Stimulated activated CD8-positive, alpha-beta memory T cell treated with anti-CD3 and anti-CD28 coated beads, Interleukin-4, amount 100 ng/mL, for 24 hours (primary cell): ENCODE data around the gene FCER1G.

ENCODE experiments used
- DNase-seq: peaks from one replicate; pipeline ENCODE4 v3.0.0-alpha.2; 2020; ENCODE audit warnings: low read depth

Gene FCER1G

GRCh38 chr1:161188381-161188780 lies 26.7 kb upstream of the FCER1G start:
- no peak for DNase-seq

- DNase-seq = no peak
These were observed 26.1 kb upstream of the FCER1G start for GRCh38 chr1:161189036-161189435.

GRCh38 chr1:161190962-161191521 lies 24.1 kb upstream of the FCER1G start:
- no peak for DNase-seq

DNA sequence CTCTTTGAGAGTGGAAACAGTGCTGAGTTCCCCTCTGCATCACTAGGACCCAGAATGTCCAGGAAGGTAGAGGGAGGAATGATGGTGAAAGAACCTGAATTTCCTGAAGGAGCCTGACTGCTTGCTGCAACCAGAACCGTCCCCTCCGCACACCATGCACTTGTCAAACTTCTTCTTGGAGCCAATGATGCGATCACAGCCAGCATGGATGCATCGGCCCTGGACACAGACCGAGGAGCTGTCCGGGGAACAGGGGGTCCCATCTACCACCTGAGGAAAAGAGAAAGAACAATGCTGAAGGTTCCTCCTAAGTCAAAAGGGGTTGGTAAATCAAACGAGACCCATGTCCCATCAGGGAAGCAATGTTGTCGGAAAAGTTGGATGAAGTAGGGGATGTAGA lies 23.1 kb upstream of the FCER1G start:
- DNase-seq = no peak

GRCh38 chr1:161192476-161193465 lies 22.3 kb upstream of the FCER1G start:
- peak; percentile 36 for DNase-seq

- no peak for DNase-seq
These were observed 21.4 kb upstream of the FCER1G start for GRCh38 chr1:161193561-161194235.

DNA sequence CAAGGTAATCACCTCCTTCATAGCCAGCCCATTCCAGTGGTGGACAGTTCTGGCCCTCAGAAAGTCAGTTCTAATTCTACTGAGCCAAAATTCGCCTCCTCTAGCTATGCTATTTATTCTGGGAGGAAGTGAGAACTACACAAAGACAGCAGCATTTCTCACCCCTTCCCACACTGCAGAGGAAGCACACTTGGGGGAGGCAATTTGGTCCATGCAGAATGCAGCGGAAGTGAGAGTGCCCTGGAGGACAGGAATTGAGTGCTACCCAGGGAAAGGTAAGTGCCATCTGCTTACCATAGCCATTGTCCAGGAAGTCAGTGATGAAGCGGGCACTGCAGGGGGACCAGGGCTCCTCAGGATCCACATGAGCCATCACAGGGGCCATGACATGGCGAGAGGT lies 19.9 kb upstream of the FCER1G start:
- DNase-seq = no peak

DNA sequence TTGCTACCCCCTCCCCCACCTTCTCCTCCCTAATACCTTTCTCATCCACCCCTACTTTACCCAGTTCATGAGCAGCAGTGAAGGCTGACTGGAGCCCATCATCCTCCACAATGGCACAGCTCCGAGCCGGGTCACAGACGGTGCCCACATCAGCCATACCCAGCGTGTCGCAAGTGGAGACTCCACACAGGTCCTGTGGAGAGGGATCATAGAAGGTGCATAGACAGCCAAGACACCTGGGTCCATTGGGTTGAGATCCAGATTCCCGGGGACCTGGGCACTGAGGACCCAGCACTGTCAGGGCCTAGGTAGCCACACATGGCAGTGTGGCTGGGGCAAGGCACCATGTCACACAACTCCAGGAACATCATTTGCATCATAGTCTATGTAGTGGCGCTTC lies 19.0 kb upstream of the FCER1G start:
- no peak for DNase-seq

DNA sequence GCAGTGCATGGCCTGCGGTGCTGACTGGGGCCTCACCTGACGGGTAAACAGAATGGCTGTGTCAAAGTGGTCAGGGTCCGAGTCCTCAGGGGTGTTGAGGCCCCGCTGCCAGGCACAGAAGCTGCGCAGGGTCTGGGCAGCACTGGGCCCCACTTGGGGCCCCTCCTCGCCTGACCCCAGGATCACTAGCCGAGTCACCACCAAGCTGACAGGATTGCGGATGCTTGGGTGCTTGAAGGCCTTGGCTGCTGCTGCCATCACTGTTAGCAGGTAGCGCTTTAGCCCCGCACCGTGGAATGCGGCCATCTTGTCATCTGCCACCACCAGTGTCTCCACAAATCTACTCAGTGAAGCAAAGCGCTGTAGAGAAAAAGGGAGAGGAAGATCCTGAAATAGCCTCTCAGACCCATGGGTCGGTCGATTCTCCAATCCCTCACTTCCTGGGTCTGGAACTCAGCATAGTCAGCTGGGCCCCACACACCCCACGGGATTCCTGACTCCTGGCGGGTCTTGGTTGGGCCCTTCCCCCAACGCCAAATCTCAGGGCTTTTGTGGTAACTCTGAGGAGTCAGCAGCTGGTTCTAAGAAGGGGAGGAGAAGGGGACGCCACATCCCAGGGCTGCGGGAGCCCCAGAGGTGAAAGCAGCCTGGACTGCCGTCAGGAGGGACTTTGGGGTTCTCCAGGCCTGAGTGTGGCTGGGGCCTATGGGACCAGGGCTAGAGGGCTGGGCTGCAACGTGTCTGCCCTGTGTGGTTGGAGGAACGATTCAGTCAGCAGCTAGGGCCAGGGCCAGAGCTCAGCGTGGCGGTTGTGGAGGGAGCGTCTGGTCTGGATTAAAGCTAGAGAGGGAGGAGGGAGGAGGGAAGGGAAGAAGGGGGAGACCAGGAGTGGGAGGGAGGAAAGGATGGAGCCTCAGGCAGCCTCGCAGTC lies 18.3 kb upstream of the FCER1G start:
- DNase-seq = no peak

GRCh38 chr1:161197560-161198193 lies 17.4 kb upstream of the FCER1G start:
- DNase-seq = no peak

DNA sequence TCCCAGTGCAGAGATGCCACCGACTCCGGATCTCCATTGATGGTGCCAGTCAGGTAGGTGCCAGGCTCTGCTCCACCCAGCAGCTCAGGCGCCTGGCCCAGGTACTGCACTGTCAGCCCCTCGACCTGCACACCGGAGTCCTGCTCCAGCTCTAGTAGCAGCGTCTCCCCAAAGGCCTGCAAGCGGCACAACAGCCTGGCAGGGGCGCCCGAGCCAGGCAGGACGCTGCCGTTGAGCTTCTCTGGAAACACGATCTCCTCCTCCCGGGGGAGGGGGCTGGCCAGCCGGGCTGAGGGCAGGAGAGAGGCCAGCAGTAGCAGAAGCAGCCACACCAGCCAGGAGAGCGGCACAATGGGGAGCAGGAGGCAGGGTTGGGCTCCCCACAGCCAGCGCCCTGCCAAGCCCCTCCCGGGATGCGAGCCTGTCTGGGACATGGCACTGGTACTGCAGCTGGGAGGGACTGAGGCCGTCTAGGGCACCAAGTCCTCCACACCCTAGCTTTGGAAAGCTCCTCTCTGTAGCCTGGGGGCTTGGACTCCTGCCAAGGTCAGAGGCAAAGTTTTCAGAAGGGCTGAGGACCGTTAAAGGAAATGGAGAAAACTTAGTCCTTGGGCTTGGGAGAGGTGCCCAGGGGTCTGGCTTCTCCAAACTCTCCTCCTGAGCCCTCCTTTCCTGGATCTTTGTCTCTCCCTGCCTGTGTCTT lies 16.8 kb upstream of the FCER1G start:
- no peak for DNase-seq

- no peak for DNase-seq
These were observed 16.1 kb upstream of the FCER1G start, which contains the start of gene ADAMTS4 for GRCh38 chr1:161198897-161199431. ADAMTS4 (minus strand) TSS chr1:161199054; CDS start chr1:161198627, 427 bp downstream.

GRCh38 chr1:161199506-161200139 lies 15.5 kb upstream of the FCER1G start:
- no peak for DNase-seq

GRCh38 chr1:161200421-161200991 lies 14.6 kb upstream of the FCER1G start:
- no peak for DNase-seq

DNA sequence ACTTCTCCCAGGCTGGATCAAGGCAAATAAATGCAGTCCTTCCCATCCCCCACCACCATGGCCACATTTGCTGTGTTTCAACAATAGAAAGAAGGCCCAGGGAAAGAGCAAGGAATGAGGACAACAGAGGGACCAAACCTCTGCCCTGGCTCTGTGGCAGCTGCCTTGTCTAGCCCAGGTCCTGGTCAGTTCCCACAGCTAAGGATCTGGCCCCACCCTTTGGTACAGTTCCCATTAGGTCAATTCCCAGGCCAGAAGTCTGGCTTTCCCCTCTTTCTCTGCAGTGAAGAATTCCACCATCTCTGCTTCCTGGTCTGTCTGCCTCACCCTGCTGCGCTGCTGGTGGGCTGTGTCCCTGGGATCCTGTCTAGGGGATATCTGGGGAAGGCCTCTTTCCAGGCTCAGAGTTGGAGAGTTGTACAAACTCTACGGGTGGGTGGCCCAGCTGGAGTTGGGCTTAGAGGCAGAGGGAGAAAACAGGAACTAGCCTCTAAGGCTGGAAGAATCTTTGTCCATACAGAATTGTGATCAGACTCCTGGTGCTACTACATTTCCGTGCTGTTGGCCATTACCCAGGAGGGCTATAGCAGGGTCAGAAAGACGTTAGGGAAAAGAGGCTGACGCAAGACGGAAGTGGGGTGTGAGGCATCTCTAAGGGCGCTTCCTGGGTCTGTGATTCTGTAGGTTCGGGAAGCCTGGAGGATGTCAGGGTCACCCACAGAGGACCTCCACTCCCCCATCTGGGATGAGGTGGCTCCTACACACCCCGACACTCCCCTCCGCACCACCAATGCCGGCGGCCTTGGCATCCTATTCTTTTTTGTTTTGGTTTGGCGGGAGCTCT lies 13.9 kb upstream of the FCER1G start:
- DNase-seq = no peak

DNA sequence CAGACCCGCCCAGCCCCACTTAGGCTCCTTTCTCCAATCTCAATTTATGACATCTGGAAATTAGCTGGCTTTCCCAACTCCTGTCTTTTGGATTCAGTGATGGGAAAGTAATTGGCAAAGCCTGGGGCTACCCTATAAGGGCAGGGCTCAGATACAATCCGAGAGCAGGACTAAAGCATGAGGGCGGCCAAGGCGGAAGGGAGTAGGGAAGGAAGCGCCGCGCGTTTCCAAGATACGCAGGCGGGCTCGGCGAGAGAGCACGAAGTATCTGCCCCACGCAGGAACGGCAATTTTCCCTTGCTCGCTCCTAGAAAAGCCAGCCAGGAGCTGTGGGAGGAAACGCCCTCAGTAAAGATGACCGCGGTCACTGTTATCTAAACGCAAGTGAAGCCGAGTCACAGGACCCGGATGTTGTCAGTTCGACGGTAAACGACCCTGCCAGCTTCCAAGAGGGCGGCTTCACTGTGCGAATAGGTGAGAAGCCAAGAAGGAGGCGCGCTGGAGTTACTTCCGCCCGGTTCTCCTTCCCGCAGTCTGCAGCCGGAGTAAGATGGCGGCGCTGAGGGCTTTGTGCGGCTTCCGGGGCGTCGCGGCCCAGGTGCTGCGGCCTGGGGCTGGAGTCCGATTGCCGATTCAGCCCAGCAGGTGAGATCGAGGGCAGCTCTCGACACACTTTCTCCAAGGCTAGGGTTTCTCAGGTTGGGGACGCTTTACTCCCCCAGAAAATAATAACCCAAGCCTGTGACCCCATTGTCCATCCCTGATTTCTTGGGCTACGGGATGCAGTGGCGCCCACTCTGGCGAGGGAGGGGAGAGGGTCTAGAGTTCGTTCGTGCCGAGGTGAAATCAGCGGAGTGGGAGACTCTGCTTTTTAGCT lies 13.0 kb upstream of the FCER1G start, which contains the start of gene NDUFS2:
TSS of gene NDUFS2 (plus strand) at position 532 of the 877 bp plus-strand sequence. CDS start at position 551, 19 bp downstream.
- peak; percentile 93 for DNase-seq

- DNase-seq = no peak
These were observed 8.5 kb upstream of the FCER1G start for GRCh38 chr1:161206411-161207140.
